ENCODE measurements around the gene SLC49A3.

DNA sequence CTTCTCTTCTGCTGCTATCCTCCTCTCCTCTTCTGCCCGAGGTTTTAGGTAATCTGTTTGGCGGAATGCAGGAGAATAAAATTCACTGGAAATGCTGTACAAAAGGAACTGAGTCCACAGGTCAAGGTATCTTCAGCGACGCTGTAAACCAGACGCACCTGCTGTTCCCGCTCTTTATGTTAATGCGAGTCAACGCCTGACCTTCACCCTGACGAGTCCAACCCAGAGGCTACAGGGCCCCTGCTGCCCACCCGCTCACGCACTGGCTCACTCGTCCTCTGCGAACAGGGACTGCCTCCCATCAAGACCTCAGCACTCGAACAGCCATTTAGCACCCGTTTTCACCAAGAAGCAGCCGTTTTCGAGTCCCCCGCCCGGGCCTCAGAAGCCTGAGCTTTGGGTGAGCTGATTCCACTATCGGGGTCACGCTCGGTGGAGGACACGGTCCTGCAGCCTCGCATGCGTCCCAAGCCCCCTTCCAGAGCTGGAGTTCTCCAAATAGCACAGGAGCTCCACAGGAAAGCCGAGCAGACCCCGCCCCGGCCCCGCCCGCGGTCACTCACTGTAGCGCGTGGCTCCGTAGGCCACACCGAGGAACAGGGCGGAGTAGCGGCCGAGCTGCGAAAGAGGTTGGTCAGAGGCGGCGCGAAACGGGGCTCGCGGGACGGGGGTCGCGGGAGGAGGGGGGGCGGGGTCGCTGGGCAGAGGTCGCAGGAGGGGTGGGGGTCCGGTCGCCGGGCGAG is 15.4 kb downstream of the SLC49A3 start:
- TF ChIP-seq CTCF (conservative IDR thresholded peaks at IDR 0.05; ENCODE audit: low read length) (no peak), EZH2phosphoT487 (IDR thresholded peaks at IDR 0.05; ENCODE audit: borderline replicate concordance) (no peak)
